ENCODE results near the gene STPG4.
"Not testable (repeated sequence)": the region's sequence is repeated elsewhere in the genome, so short reads cannot be mapped to it uniquely, and the experiment has no call there.

The STPG4 gene

DNA sequence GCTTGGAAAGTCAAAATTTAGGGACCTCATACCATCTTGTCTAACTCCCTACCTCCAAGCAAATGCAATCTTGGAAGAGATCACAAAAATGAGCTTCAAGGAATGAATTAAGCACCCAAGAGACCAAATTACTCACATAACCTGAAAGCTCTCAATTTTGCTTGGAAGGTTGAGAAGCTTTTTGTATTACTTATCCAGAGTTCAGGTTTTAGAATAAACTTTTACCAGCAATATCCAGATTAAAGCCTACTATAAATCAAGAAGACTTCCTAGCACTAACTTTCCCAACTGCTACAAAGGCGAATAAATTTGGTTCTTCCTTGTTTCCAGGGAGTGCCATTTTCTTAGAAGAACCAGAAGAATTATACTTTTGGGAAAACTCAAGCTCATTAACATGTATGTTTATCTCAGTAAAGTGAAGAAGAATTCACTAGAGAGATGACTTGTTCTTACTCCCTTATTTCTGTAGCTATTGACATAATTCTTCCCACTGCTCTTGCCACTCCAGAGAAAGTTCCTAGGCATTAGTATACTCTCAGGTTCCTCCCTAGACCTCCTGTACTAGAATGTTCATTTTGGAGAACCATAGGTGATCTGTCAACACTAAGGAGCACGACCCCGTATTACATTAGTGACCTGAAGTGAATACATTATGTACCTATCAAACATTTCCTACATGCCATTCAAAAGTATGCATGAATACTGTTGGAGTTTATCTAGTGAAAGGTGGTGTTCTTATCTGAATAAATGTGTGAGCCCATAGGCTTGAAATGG, 18.0 kb upstream of the STPG4 start:
- DNase-seq, result no peak

GRCh38 chr2:47172156-47172921, 17.2 kb upstream of the STPG4 start:
- no peak for DNase-seq

GRCh38 chr2:47169784-47170183, 14.7 kb upstream of the STPG4 start:
- no peak for DNase-seq

DNA sequence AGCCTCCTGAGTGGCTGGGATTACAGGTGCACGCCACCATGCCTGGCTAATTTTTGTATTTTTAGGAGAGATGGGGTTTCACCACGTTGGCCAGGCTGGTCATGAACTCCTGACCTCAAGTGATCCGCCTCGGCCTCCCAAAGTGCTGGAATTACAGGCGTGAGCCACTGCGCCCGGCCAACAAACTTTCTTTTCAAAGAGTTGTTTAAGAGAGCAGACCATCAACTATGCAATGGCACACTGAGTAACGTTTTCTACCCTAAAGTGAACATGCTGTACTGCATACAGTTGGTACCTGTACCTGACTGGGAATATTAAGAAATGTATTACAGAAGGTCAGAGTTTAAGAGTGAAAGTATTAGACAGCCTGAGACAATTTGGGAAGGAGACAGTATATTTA, 13.8 kb upstream of the STPG4 start:
- DNase-seq, result not testable (repeated sequence)

- no peak for DNase-seq
These were observed 12.0 kb upstream of the STPG4 start for GRCh38 chr2:47167149-47167548.

DNA sequence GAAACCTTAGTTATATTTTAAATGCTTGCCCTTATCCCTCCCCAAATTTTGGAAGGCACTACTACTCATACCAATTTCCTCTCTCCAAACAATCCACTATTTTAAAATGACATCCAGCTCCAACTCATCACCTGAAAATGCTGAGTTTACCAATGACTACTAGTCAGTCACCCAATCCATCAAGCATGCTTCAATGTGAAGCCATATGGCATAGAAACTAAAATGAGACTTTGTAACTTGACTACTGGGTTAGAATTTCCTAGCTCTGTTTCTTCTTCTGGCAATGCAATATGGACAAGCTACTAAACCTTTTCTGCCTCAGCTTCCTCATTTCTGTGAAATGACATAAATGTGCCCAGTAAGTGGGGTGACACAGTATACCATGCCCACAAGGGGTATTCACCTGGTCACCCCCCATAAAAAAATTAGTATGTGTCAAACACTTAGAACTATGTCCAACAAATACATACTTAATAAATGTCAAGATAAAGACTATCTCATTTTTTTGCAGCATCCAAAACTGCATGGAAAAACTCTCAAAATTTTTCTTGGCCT, 10.0 kb upstream of the STPG4 start:
- no peak for DNase-seq

DNA sequence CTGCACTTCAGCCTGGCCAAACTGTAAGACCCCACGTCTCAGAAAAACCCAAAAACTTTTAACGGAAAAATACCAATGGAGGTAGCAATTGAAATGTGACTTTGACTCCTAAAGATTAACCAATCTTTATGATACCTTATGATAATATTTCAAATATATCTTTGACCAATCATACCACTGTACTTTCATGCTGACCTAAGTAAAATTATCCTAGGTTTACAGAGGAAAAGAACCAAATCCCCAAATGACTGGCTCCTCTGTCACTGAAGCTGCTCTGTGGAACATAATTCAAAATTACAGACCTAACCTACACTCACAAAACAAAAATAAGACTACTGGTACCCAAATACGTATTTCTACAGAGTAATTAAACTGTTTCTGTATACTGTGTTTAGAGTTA, 7.7 kb upstream of the STPG4 start:
- no peak for DNase-seq

DNA sequence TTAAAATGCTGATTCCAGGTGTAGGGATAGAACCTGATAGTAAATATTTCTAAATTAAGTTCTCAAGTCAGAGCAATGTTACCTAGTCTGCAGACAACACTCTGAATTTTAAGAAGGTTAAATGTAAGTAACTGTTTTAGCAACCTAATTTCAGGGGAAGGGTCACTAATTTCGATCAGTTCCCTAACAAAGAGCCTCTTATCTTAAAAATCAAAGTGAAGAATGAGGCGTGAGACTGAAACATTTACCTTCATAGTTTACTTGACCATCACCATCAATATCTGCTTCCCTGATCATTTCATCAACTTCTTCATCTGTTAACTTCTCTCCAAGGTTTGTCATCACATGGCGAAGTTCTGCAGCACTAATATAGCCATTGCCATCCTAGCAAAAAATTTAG, 6.4 kb upstream of the STPG4 start:
- no peak for DNase-seq

DNA sequence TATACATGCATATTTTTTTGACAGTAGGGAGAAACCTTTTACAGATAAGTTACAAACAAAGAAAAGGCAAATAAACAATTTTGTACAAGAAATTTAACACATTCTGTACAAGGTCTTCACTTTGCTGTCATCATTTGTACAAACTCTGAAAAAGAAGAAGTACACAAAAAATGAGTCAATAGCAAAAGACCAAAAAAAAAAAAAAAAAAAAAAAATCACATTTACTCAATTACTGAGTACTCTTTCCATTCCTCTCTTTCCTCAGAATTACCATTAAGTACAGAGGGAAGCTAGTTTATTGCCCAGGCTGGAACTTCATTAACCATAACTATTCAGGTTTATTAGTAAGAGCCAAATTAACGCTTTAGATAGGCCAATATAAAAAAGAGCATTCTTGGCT, 5.6 kb upstream of the STPG4 start:
- DNase-seq, result no peak

GRCh38 chr2:47160211-47160610, 5.1 kb upstream of the STPG4 start:
- no peak for DNase-seq

GRCh38 chr2:47159627-47160026, 4.5 kb upstream of the STPG4 start:
- no peak for DNase-seq

- DNase-seq, result no peak
These were observed 3.5 kb upstream of the STPG4 start for GRCh38 chr2:47158576-47158975.

DNA sequence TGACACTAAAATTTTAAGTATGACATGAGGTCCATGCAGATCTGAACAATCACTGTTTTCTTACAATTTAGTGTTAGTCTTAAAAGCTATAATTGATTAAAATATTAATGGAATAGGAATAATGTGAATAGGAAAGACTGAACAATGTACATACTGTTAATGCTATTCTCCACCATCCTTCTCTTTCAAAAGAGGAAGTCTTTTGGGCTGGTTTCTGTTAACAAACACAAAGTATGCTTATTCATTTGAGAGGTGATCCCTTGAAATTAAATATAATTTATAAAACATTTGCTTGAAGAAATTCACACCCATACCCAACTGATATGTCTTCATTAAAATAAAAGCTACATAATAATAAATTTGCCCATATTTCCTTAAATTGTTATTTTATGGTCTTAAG, 2.3 kb downstream of the STPG4 start:
- no peak for DNase-seq

- DNase-seq, result no peak
These were observed 4.9 kb downstream of the STPG4 start for GRCh38 chr2:47150175-47150574.

GRCh38 chr2:47147021-47147420, 8.1 kb downstream of the STPG4 start:
- DNase-seq, result no peak

DNA sequence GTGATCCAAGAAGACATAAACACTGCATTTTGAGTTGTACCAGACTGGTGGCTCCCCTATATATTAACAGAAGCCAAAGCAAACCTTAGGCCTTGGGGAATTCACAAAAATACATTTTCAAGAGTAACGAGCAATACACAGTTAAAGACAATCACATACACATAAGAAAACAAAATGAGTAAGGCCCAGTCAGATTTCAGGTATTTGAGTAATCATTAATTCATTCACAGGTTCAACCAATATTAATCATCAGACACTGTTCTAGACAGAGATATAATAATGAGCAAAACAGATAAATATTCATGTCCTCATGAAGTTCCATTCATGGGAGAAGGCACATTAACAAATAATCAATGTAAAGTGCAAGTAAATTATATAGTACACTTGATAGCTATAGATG, 9.6 kb downstream of the STPG4 start:
- no peak for DNase-seq

DNA sequence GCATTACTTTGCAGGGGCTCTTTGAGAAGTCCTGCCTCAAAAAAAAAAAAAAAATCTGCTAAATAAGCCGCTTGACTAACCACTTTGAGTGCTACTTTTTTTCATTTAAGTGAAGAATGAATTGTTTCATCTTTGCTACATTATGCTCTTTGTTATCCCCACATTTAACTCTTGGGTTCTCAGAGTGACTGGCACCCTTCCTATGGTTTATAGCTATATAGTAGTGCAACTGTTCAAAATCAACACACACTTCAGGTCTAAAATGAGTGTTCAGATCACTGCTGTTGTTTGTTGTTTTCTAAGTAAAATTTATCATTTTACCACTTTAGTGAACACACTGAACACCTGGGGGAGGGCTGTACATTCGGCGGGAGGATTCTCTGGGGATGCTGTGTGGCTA, 13.6 kb downstream of the STPG4 start:
- DNase-seq, result no peak

DNA sequence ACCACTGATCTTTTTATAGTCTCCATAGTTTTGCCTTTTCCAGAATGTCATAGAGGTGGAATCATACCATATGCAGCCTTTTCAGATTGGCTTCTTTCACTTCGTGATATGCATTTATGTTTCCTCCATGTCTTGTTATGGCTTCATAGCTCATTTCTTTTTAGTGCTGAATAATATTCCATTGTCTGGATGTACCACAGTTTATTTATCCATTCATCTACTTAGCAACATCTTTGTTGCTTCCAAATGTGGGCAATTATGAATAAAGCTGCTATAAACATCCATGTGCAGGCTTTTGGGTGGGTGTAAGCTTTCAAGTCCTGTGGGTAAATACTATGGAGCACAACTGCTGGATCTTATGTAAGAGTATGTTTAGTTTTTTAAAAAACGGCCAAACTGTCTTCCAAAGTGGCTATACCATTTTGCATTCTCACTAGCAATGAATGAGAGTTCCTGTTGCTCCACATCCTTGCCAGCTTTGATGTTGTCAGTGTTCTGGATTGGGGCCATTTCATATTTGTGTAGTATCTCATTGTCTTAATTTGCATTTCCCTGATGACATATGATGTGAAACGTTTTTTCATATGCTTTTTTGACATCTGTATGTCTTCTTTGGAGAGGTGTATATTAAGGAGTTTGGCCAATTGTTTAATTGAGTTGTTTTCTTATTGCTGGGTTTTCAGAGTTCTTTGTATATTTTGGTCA, 20.6 kb downstream of the STPG4 start:
- no peak for DNase-seq

GRCh38 chr2:47133046-47133445, 22.1 kb downstream of the STPG4 start:
- DNase-seq, result no peak

DNA sequence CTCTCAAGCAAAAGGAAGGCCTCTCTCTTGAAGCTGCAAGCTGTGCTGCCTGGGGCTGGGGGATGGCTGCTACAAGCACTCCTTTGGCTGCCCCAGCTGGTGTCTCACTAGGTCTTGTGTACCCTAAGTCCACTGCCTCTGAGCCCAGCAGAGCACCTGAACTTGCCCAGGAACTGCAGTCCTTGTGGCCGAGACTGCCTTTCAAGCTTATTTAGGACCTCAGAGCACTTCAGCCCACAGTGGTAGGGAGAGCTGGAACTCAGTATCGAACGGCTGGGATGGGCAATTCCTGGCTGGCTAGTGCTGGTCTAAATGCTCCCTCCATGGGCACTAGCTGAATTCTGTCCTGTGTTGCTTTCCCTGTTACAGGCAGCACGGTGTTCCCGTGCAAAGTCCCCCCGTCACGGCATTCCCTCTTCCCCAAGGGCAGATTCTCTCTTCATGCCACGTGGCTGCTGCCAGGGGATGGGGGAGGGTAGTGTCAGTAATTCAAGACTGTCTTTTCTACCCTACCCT, 25.9 kb downstream of the STPG4 start:
- no peak for DNase-seq

- DNase-seq, result no peak
These were observed 26.4 kb downstream of the STPG4 start for GRCh38 chr2:47128705-47129104.

- no peak for DNase-seq
These were observed 27.1 kb downstream of the STPG4 start for GRCh38 chr2:47127862-47128543.

- DNase-seq, result no peak
These were observed 28.3 kb downstream of the STPG4 start for GRCh38 chr2:47126783-47127182.

All from activated CD4-positive, alpha-beta T cell treated with anti-CD3 and anti-CD28 coated beads, Interleukin-10, Interleukin-2, amounts not matched to agents 100 ng/mL and 50 ng/mL, durations not matched to agents 16 hours and 8 hours (primary cell).